CD4-positive, alpha-beta T cell treated with Interleukin-15 for 1 hour (primary cell): ENCODE measurements around the gene MYO16.
"Not testable (repeated sequence)": the region's sequence is repeated elsewhere in the genome, so short reads cannot be mapped to it uniquely, and the experiment has no call there.

ENCODE experiments used
- DNase-seq: peaks from one replicate; pipeline ENCODE4 v3.0.0-alpha.2; 2020

Gene MYO16

GRCh38 chr13:108911807-108912206 is 282.4 kb downstream of the MYO16 start:
- DNase-seq: no peak

DNA sequence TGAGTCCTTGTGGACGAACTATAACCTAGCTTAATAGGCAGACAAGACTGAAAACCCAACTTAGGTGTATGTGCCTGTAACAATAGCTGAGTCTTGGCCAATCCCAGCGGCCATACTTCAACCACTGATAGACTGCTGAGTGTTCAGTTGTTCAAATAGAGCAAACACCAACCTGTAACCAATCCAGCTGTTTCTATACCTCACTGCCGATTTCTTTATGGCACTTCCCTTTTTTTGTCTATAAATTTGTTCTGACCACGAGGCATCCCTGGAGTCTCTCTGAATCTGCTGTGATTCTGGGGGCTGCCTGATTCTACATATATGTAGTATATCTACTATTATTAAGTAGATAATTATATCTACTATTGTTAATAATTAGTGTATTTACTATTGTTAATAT is 284.3 kb downstream of the MYO16 start:
- not testable (repeated sequence) for DNase-seq

DNA sequence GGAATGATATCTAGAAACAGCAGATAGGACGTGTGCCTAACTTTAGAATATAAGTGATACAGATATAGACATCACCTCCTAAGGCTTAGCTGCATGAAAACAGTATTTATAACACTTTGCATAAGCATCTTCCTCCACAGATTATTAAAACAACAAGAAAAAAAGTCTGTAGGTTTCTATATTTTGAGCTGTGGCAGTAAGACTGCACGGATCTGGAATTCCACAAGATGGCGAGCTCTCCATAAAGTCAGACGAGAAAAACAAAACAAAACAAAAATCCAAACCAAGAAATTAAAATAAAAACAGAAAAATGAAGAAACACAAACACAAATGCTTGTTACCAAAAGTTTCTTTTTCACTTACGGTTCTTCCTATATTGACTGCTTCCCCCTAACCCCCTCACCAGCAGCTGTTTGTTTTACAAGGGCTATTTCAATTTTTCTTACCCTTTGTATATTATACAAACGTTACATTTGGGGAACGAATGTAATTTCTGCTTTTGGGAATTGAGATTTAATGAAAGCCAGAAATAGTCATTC is 285.8 kb downstream of the MYO16 start:
- DNase-seq: no peak

GRCh38 chr13:108915634-108916512 is 286.5 kb downstream of the MYO16 start:
- peak; percentile 43 for DNase-seq

DNA sequence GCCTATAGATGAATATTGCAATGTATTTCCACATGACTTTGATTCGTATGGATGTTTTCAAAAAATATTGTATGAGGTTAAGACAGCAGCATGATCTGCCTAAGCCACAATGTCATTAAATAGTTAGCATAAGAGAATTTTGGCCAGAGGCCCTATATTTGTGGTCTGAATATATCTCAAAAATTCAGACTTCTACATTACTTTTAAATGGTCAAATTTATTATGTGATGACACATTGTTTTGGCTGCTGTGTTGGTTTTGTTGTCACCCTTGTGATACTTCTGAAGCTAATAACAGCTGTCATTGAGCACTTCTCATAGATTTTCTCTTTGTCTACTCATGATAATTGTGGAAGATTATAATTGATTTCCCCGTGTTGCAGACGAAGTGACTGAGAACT is 288.2 kb downstream of the MYO16 start:
- DNase-seq: no peak

GRCh38 chr13:108919036-108919907 is 289.9 kb downstream of the MYO16 start:
- DNase-seq: no peak

DNA sequence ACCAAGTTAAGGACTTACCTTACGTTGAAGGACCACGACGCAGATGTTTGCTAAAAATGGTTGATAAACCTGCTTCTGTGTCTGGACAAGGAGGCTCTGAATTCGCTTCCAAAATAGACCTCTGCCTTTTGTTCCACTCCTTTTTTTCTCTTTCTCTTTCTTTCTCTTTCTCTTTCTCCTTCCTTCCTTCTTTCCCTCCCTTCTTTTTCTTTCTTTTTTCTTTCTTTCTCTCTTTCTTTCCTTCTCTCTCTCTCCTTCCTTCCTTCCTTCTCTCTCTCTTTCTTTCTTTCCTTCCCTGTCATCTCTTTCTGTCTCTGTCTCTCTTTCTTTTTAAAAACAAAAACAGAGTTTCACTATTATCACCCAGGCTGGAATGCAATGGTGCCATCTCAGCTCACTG is 290.7 kb downstream of the MYO16 start:
- DNase-seq: no peak

DNA sequence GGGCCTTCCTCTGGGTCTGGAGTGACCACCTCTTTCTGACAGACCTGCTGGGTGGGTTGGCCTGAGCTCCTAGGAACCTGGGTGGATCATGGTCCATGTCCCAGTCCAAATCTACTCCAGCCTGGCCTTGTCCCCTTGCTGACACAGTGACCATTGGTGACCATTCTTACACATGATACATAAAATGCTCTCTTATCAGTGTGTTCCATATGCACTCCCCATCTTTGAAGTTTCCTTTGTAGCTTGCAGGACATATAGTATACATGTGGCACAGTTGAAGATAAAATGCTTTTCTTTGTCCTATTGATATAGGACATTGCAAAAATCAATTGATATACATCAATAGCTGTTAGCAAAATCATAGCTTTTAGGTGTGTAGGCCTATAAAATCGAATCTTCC is 291.8 kb downstream of the MYO16 start:
- DNase-seq: no peak

DNA sequence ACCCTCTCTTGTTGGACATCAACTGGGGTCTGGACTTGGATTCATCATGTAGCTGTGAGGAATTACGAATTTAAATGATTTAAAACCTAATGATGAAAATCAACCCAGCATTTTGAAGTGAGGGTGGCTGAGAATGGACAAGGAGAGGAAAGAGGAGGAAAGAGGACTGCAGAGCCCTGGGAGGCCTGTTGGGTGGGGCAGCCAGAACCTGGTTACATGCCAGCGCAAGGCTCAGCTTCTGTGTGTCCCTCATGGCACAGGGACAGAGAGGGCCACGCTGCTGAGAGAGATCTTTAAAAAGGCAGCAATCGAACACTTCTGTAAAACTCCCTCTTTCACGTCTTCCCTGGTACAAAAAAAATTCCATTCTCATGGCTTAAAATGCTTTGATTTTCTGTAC is 292.7 kb downstream of the MYO16 start:
- DNase-seq: no peak

GRCh38 chr13:108923386-108924047 is 294.1 kb downstream of the MYO16 start:
- DNase-seq: no peak

DNA sequence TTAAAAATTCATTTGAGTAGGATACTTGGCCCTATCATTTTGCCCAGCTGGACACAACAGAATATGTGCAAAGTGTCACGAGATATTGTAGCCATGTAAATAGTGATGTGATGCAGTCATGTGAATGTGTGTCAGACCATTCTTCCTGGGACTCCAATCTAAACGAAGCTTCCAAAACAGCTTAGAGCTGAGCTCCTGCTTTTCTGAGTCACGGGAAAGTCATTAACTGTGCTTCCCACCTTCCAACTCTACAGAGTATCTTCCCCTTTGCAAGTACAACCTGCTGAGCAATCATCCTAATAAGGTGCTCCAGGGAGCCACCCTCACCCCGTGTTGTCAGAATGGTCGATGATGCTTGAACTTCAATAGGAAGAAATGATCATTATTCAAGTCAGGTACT is 294.7 kb downstream of the MYO16 start:
- DNase-seq: no peak

GRCh38 chr13:108924541-108924940 is 295.1 kb downstream of the MYO16 start:
- no peak for DNase-seq

DNA sequence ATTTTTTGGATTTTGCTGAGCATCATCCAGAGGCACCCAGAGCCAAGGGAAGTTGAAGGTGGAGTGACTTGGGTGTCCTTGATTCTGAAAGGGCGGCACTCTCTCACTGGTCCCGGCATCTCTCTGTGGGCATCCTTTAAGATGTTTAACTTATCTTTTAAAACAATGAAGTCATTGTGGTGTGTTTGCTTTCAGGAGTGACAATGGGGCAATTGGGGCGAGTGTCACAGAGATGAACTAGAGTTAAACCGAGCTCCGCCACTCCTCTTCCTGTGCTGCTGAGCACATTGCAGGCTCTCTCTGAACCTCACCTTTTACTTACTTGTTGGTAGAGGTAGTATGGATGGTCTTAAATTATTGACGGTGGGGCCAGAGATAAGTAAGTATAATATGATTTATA is 295.7 kb downstream of the MYO16 start:
- DNase-seq: no peak

- DNase-seq: no peak
These were observed 297.5 kb downstream of the MYO16 start for GRCh38 chr13:108926862-108927261.

DNA sequence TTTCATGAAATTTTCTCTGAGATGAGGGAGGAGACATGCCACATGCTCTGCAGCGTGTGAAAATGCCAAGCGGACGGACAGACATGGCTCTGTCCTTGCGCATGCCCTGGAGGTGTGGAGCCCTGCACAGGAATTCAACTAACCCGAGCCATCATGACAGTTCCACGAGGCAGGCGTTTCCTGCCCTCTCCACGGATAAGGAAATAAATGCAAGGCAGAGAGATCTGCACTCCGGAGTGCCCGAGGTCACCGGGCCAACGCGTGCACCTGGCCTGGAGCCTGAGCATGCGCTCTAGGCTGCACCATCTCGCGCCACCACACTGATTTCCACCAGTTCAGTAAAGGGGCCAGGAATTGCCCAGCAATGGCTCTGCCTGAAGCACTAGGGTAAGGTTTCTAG is 298.2 kb downstream of the MYO16 start:
- DNase-seq: no peak

DNA sequence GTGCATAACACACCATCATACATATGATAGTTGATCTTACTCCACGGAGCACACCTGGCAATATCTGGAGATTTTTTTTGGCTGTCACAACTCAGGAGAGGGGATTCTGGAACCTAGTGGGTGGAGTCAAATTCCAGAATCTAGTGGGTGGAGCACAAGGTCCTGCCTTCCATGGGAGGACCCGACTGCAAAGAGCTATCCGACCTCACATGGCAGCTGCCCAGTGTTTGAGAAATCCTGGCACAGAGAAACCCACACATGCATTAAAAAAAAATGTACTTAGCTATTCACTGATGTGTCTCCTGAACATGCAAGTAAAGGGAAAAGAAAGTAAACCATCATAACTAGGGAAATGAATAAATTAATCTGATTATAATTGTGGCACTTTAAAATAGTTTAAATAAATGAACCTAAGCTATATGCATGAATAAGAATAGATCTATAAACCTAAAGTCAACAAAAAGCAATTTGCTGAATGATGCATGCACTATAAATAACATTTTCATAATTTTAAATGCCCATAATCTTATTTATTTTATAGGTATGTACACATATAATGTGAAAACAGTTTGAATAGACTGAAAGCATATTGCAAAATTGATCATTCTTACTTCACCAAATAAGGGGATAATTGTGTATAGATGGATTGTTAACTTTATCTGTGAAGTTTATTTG is 300.3 kb downstream of the MYO16 start:
- no peak for DNase-seq

- DNase-seq: no peak
These were observed 302.8 kb downstream of the MYO16 start for GRCh38 chr13:108932196-108932595.

- no peak for DNase-seq
These were observed 303.6 kb downstream of the MYO16 start for GRCh38 chr13:108933061-108933460.

DNA sequence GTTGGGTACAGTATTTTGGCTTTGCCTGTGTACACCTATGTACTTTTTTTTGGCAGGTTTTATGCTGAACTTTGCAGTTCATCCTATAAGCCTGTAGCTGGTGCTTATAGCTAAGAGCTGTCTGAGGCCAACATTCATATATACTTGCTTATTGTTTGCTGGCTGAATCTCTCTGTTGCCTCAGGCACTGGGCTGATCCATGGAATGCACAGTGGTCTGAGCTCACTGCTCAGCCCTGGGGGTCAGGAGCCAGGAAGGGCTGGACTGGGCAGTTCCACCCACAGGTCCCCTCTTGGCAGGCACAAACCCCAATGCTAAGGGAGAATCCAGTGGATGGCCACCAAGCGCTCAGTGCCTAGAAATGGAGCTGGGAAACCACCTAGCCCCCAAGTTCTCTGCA is 308.7 kb downstream of the MYO16 start:
- DNase-seq: no peak

- no peak for DNase-seq
These were observed 310.7 kb downstream of the MYO16 start for GRCh38 chr13:108940121-108940520.

DNA sequence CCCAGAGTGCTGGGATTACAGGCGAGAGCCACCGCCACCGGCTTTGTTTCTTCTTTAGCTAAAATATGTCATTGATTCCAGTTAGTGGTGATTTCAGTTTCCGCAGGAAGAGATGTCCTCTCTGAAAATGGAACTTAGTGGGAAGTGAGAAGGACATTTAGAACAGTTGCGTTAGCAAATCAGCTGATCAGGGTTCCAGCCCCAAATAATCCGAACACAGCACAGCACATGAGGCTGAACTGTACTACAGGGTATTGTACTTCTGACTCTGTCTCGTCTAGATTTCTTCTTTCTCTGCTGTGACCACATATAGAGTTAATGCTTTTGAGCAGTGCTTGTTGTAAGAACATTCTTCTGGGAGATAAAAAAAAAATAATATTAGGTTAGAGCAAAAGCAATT is 314.4 kb downstream of the MYO16 start:
- DNase-seq: no peak

- no peak for DNase-seq
These were observed 315.3 kb downstream of the MYO16 start for GRCh38 chr13:108944760-108945159.
